ENCODE results near the gene FAM174A.

Gene FAM174A

GRCh38 chr5:100614308-100614707 lies 79.1 kb downstream of the FAM174A start:
- Histone ChIP-seq H3K36me3 (ENCODE audit: control insufficient read depth, insufficient read depth, low read length) (no peaks in the 10 kb centered on the region), H3K9ac (no peak overlapping the region), H3K27ac (no peak overlapping the region), H3K27me3 (ENCODE audit: control insufficient read depth, insufficient read depth, low read length) (no peaks in the 10 kb centered on the region), H3K4me1 (no peaks in the 10 kb centered on the region), H2AFZ (no peak overlapping the region), H3K9me3 (ENCODE audit: control insufficient read depth, low read length) (no peaks in the 10 kb centered on the region), H3K79me2 (no peaks in the 10 kb centered on the region), H3K4me2 (ENCODE audit: low read length) (no peak overlapping the region), H3K4me3 (ENCODE audit: low read depth, low read length) (no peak overlapping the region)
- TF ChIP-seq CTCF (IDR thresholded peaks at IDR 0.05), result no peak

GRCh38 chr5:100615362-100615761 lies 80.2 kb downstream of the FAM174A start:
- no peak overlapping the region for H3K4me2 ChIP-seq (ENCODE audit: low read length)
- no peaks in the 10 kb centered on the region for H3K9me3 ChIP-seq (ENCODE audit: control insufficient read depth, low read length)
- no peak overlapping the region for H3K4me3 ChIP-seq (ENCODE audit: low read depth, low read length)
- no peak overlapping the region for H3K9ac ChIP-seq
- H3K36me3 ChIP-seq (ENCODE audit: control insufficient read depth, insufficient read depth, low read length), result no peaks in the 10 kb centered on the region
- H2AFZ ChIP-seq, result no peak overlapping the region
- H3K27me3 ChIP-seq (ENCODE audit: control insufficient read depth, insufficient read depth, low read length), result no peaks in the 10 kb centered on the region
- H3K79me2 ChIP-seq, result no peaks in the 10 kb centered on the region
- TF ChIP-seq CTCF (IDR thresholded peaks at IDR 0.05), result no peak
- H3K27ac ChIP-seq, result no peak overlapping the region
- no peaks in the 10 kb centered on the region for H3K4me1 ChIP-seq

- Histone ChIP-seq H3K79me2 (no peaks in the 10 kb centered on the region), H3K36me3 (ENCODE audit: control insufficient read depth, insufficient read depth, low read length) (no peaks in the 10 kb centered on the region), H3K9ac (no peak overlapping the region), H3K27me3 (ENCODE audit: control insufficient read depth, insufficient read depth, low read length) (no peaks in the 10 kb centered on the region), H3K4me2 (ENCODE audit: low read length) (no peak overlapping the region), H3K27ac (no peak overlapping the region), H2AFZ (no peak overlapping the region), H3K9me3 (ENCODE audit: control insufficient read depth, low read length) (no peaks in the 10 kb centered on the region), H3K4me3 (ENCODE audit: low read depth, low read length) (no peak overlapping the region), H3K4me1 (no peaks in the 10 kb centered on the region)
- TF ChIP-seq CTCF (IDR thresholded peaks at IDR 0.05), result no peak
Measured at GRCh38 chr5:100616291-100616690, 81.1 kb downstream of the FAM174A start.

GRCh38 chr5:100616981-100617380 lies 81.8 kb downstream of the FAM174A start:
- TF ChIP-seq CTCF (IDR thresholded peaks at IDR 0.05), result no peak
- Histone ChIP-seq H3K4me1 (no peaks in the 10 kb centered on the region), H3K4me3 (ENCODE audit: low read depth, low read length) (no peak overlapping the region), H3K36me3 (ENCODE audit: control insufficient read depth, insufficient read depth, low read length) (no peaks in the 10 kb centered on the region), H3K27ac (no peak overlapping the region), H2AFZ (no peak overlapping the region), H3K9ac (no peak overlapping the region), H3K4me2 (ENCODE audit: low read length) (no peak overlapping the region), H3K79me2 (no peaks in the 10 kb centered on the region), H3K27me3 (ENCODE audit: control insufficient read depth, insufficient read depth, low read length) (no peaks in the 10 kb centered on the region), H3K9me3 (ENCODE audit: control insufficient read depth, low read length) (no peaks in the 10 kb centered on the region)

GRCh38 chr5:100623719-100624118 lies 88.5 kb downstream of the FAM174A start:
- Histone ChIP-seq H3K4me3 (ENCODE audit: low read depth, low read length) (no peak overlapping the region), H3K27me3 (ENCODE audit: control insufficient read depth, insufficient read depth, low read length) (no peaks in the 10 kb centered on the region), H3K27ac (no peak overlapping the region), H3K79me2 (no peaks in the 10 kb centered on the region), H2AFZ (no peak overlapping the region), H3K9me3 (ENCODE audit: control insufficient read depth, low read length) (no peaks in the 10 kb centered on the region), H3K9ac (no peak overlapping the region), H3K4me1 (no peaks in the 10 kb centered on the region), H3K4me2 (ENCODE audit: low read length) (no peak overlapping the region), H3K36me3 (ENCODE audit: control insufficient read depth, insufficient read depth, low read length) (no peaks in the 10 kb centered on the region)
- TF ChIP-seq CTCF (IDR thresholded peaks at IDR 0.05), result no peak

Measured in parathyroid adenoma (tissue), 2 donors.